Thyroid gland (tissue), 4 donors: ENCODE results near the gene FAM168B.

Experiments
- CTCF ChIP-seq, 6 experiments: fragments of 200-600 bp in 3 of 6; fragments of 450-650 bp in 3 of 6; sonication (generic) in 3 of 6; IDR thresholded peaks; one replicate each; pipeline ENCODE4 v1.5.1; 2016 to 2019; ENCODE audit warnings: antibody characterized with exemption in 6 of 6, mild to moderate bottlenecking in 2 of 6, inconsistent platforms in 1 of 6, moderate library complexity in 1 of 6
- POLR2A ChIP-seq, 2 donors: fragments of 450-650 bp; IDR thresholded peaks; one replicate each; pipeline ENCODE4 v1.6.1; 2017; ENCODE audit warnings: antibody characterized with exemption in 2 of 2, mild to moderate bottlenecking in 2 of 2, moderate library complexity in 1 of 2

- TF ChIP-seq CTCF (IDR thresholded peaks at IDR 0.05) (no peak), POLR2A (IDR thresholded peaks at IDR 0.05) (no peak)
Measured at GRCh38 chr2:131132729-131133128, 39.5 kb upstream of the FAM168B start.
